ENCODE measurements around the gene NAGA.

The NAGA gene

GRCh38 chr22:42086051-42086450 is 15.4 kb upstream of the NAGA start:
- Histone ChIP-seq H3K27ac (ENCODE audit: low read depth, low read length) (no peak overlapping the region), H3K4me3 (ENCODE audit: low read depth in 1 of 2, low read length in 2 of 2) (no peak overlapping the region), H3K9ac (ENCODE audit: low read length) (no peak overlapping the region), H3K9me3 (ENCODE audit: low read length) (no peaks in the 10 kb centered on the region), H3K4me1 (ENCODE audit: insufficient read depth, low read length) (peaks cover 12% of the 10 kb centered on the region), H3K27me3 (ENCODE audit: control insufficient read depth in 1 of 2, insufficient read depth in 2 of 2, low read length in 2 of 2) (no peaks in the 10 kb centered on the region), H3K36me3 (ENCODE audit: insufficient read depth, low read length) (peaks cover 42% of the 10 kb centered on the region)

- Histone ChIP-seq H3K9ac (ENCODE audit: low read length) (no peak overlapping the region), H3K4me1 (ENCODE audit: insufficient read depth, low read length) (peaks cover 12% of the 10 kb centered on the region), H3K9me3 (ENCODE audit: low read length) (no peaks in the 10 kb centered on the region), H3K36me3 (ENCODE audit: insufficient read depth, low read length) (peaks cover 42% of the 10 kb centered on the region), H3K27me3 (ENCODE audit: control insufficient read depth in 1 of 2, insufficient read depth in 2 of 2, low read length in 2 of 2) (no peaks in the 10 kb centered on the region), H3K27ac (ENCODE audit: low read depth, low read length) (no peak overlapping the region), H3K4me3 (ENCODE audit: low read depth in 1 of 2, low read length in 2 of 2) (no peak overlapping the region)
These were observed 14.3 kb upstream of the NAGA start for GRCh38 chr22:42084874-42085273.

GRCh38 chr22:42083119-42083518 is 12.5 kb upstream of the NAGA start:
- Histone ChIP-seq H3K4me3 (ENCODE audit: low read depth in 1 of 2, low read length in 2 of 2) (no peak overlapping the region), H3K9ac (ENCODE audit: low read length) (no peak overlapping the region), H3K36me3 (ENCODE audit: insufficient read depth, low read length) (peaks cover 42% of the 10 kb centered on the region), H3K27ac (ENCODE audit: low read depth, low read length) (no peak overlapping the region), H3K4me1 (ENCODE audit: insufficient read depth, low read length) (peaks cover 11% of the 10 kb centered on the region), H3K9me3 (ENCODE audit: low read length) (no peaks in the 10 kb centered on the region), H3K27me3 (ENCODE audit: control insufficient read depth in 1 of 2, insufficient read depth in 2 of 2, low read length in 2 of 2) (no peaks in the 10 kb centered on the region)

- H3K27ac ChIP-seq (ENCODE audit: low read depth, low read length), result peak overlapping the region; percentile 85
- H3K36me3 ChIP-seq (ENCODE audit: insufficient read depth, low read length), result peaks cover 35% of the 10 kb centered on the region
- H3K9me3 ChIP-seq (ENCODE audit: low read length), result no peaks in the 10 kb centered on the region
- H3K4me3 ChIP-seq (ENCODE audit: low read depth in 1 of 2, low read length in 2 of 2), result peak overlapping the region; percentile 68 to 78
- no peaks in the 10 kb centered on the region for H3K27me3 ChIP-seq (ENCODE audit: control insufficient read depth in 1 of 2, insufficient read depth in 2 of 2, low read length in 2 of 2)
- H3K4me1 ChIP-seq (ENCODE audit: insufficient read depth, low read length), result peaks cover 20% of the 10 kb centered on the region
- H3K9ac ChIP-seq (ENCODE audit: low read length), result peak overlapping the region; percentile 49
These were observed 9.7 kb upstream of the NAGA start for GRCh38 chr22:42080287-42080686.

GRCh38 chr22:42079319-42080251 is 9.0 kb upstream of the NAGA start, which contains the start of gene SMDT1:
Gene SMDT1 (plus strand): TSS chr22:42079700. CDS start chr22:42079769, 69 bp downstream.
- H3K4me1 ChIP-seq (ENCODE audit: insufficient read depth, low read length), result peaks cover 25% of the 10 kb centered on the region

GRCh38 chr22:42078469-42079318 is 8.1 kb upstream of the NAGA start:
- peaks cover 27% of the 10 kb centered on the region for H3K4me1 ChIP-seq (ENCODE audit: insufficient read depth, low read length)
- H3K27me3 ChIP-seq (ENCODE audit: control insufficient read depth in 1 of 2, insufficient read depth in 2 of 2, low read length in 2 of 2), result no peaks in the 10 kb centered on the region
- H3K9me3 ChIP-seq (ENCODE audit: low read length), result no peaks in the 10 kb centered on the region
- peak overlapping the region; percentile 99 for H3K9ac ChIP-seq (ENCODE audit: low read length)
- peaks cover 28% of the 10 kb centered on the region for H3K36me3 ChIP-seq (ENCODE audit: insufficient read depth, low read length)
- H3K27ac ChIP-seq (ENCODE audit: low read depth, low read length), result peak overlapping the region; percentile 97
- H3K4me3 ChIP-seq (ENCODE audit: low read depth in 1 of 2, low read length in 2 of 2), result peak overlapping the region; percentile 28 to 78

More at GRCh38 chr22:42079319-42080251, 9.0 kb upstream of the NAGA start, which contains the start of gene SMDT1:
- H3K9me3 ChIP-seq (ENCODE audit: low read length), result no peaks in the 10 kb centered on the region
- H3K36me3 ChIP-seq (ENCODE audit: insufficient read depth, low read length), result peaks cover 32% of the 10 kb centered on the region
- H3K27ac ChIP-seq (ENCODE audit: low read depth, low read length), result peak within 1 kb of the TSS; percentile 97
- H3K27me3 ChIP-seq (ENCODE audit: control insufficient read depth in 1 of 2, insufficient read depth in 2 of 2, low read length in 2 of 2), result no peaks in the 10 kb centered on the region
- H3K9ac ChIP-seq (ENCODE audit: low read length), result peak within 1 kb of the TSS; percentile 99
- peak within 1 kb of the TSS; percentile 68 to 78 for H3K4me3 ChIP-seq (ENCODE audit: low read depth in 1 of 2, low read length in 2 of 2)

- H3K4me1 ChIP-seq (ENCODE audit: insufficient read depth, low read length), result peaks cover 33% of the 10 kb centered on the region
- no peaks in the 10 kb centered on the region for H3K9me3 ChIP-seq (ENCODE audit: low read length)
- H3K4me3 ChIP-seq (ENCODE audit: low read depth in 1 of 2, low read length in 2 of 2), result no peak overlapping the region
- H3K36me3 ChIP-seq (ENCODE audit: insufficient read depth, low read length), result peaks cover 17% of the 10 kb centered on the region
- peak overlapping the region; percentile 99 for H3K9ac ChIP-seq (ENCODE audit: low read length)
- peak overlapping the region; percentile 97 for H3K27ac ChIP-seq (ENCODE audit: low read depth, low read length)
- no peaks in the 10 kb centered on the region for H3K27me3 ChIP-seq (ENCODE audit: control insufficient read depth in 1 of 2, insufficient read depth in 2 of 2, low read length in 2 of 2)
These were observed 7.0 kb upstream of the NAGA start for GRCh38 chr22:42077486-42078125.

GRCh38 chr22:42076764-42077485 is 6.3 kb upstream of the NAGA start:
- no peaks in the 10 kb centered on the region for H3K27me3 ChIP-seq (ENCODE audit: control insufficient read depth in 1 of 2, insufficient read depth in 2 of 2, low read length in 2 of 2)
- H3K4me1 ChIP-seq (ENCODE audit: insufficient read depth, low read length), result peaks cover 33% of the 10 kb centered on the region
- no peak overlapping the region for H3K27ac ChIP-seq (ENCODE audit: low read depth, low read length)
- peaks cover 12% of the 10 kb centered on the region for H3K36me3 ChIP-seq (ENCODE audit: insufficient read depth, low read length)
- no peaks in the 10 kb centered on the region for H3K9me3 ChIP-seq (ENCODE audit: low read length)
- no peak overlapping the region for H3K9ac ChIP-seq (ENCODE audit: low read length)
- no peak overlapping the region for H3K4me3 ChIP-seq (ENCODE audit: low read depth in 1 of 2, low read length in 2 of 2)

- H3K9me3 ChIP-seq (ENCODE audit: low read length), result no peaks in the 10 kb centered on the region
- peak overlapping the region; percentile 56 to 69 for H3K4me3 ChIP-seq (ENCODE audit: low read depth in 1 of 2, low read length in 2 of 2)
- peaks cover 45% of the 10 kb centered on the region for H3K4me1 ChIP-seq (ENCODE audit: insufficient read depth, low read length)
- H3K36me3 ChIP-seq (ENCODE audit: insufficient read depth, low read length), result peaks cover 12% of the 10 kb centered on the region
- H3K27ac ChIP-seq (ENCODE audit: low read depth, low read length), result peak overlapping the region; percentile 96
- peak overlapping the region; percentile 68 for H3K9ac ChIP-seq (ENCODE audit: low read length)
- H3K27me3 ChIP-seq (ENCODE audit: control insufficient read depth in 1 of 2, insufficient read depth in 2 of 2, low read length in 2 of 2), result no peaks in the 10 kb centered on the region
These were observed 4.4 kb upstream of the NAGA start for GRCh38 chr22:42074846-42075676.

Measured in muscle layer of colon (tissue), 2 donors.